Measurements from ENCODE around the gene TMEM245. TPM values are rescaled to one million over a fixed set of nuclear protein-coding genes. Genes with fewer than 3 reads are reported as not detected.

The TMEM245 gene
- total RNA-seq, 2 experiments from 2014 or later: 30.4 to 32.7 TPM

GRCh38 chr9:109020113-109020512 is 99.6 kb downstream of the TMEM245 start:
- Mint-ChIP-seq H3K9me3 (no peaks in the 10 kb centered on the region), H3K4me1 (peaks cover 7% of the 10 kb centered on the region), H3K36me3 (peaks cover 11% of the 10 kb centered on the region), H3K27me3 (no peaks in the 10 kb centered on the region), H3K27ac (no peak overlapping the region), H3K4me3 (no peak overlapping the region)
- DNase-seq: no peak

GRCh38 chr9:109019420-109019819 is 100.3 kb downstream of the TMEM245 start:
- no peak overlapping the region for H3K27ac Mint-ChIP-seq
- H3K27me3 Mint-ChIP-seq: no peaks in the 10 kb centered on the region
- H3K36me3 Mint-ChIP-seq: peaks cover 14% of the 10 kb centered on the region
- H3K9me3 Mint-ChIP-seq: no peaks in the 10 kb centered on the region
- H3K4me3 Mint-ChIP-seq: no peak overlapping the region
- DNase-seq: no peak
- peaks cover 3% of the 10 kb centered on the region for H3K4me1 Mint-ChIP-seq

GRCh38 chr9:109017493-109017892 is 102.3 kb downstream of the TMEM245 start:
- no peaks in the 10 kb centered on the region for H3K27me3 Mint-ChIP-seq
- peaks cover 14% of the 10 kb centered on the region for H3K36me3 Mint-ChIP-seq
- H3K4me3 Mint-ChIP-seq: no peak overlapping the region
- peaks cover 9% of the 10 kb centered on the region for H3K4me1 Mint-ChIP-seq
- no peak overlapping the region for H3K27ac Mint-ChIP-seq
- H3K9me3 Mint-ChIP-seq: no peaks in the 10 kb centered on the region
- DNase-seq: no peak

- Mint-ChIP-seq H3K4me1 (peaks cover 13% of the 10 kb centered on the region), H3K27ac (no peak overlapping the region), H3K36me3 (peaks cover 14% of the 10 kb centered on the region), H3K27me3 (no peaks in the 10 kb centered on the region), H3K4me3 (no peak overlapping the region), H3K9me3 (no peaks in the 10 kb centered on the region)
- no peak for DNase-seq
Observed at GRCh38 chr9:109017061-109017460, 102.7 kb downstream of the TMEM245 start.

- Mint-ChIP-seq H3K4me3 (no peak overlapping the region), H3K9me3 (no peaks in the 10 kb centered on the region), H3K36me3 (peaks cover 14% of the 10 kb centered on the region), H3K27ac (no peak overlapping the region), H3K4me1 (peaks cover 22% of the 10 kb centered on the region), H3K27me3 (no peaks in the 10 kb centered on the region)
- DNase-seq: no peak
Observed at GRCh38 chr9:109016132-109016531, 103.6 kb downstream of the TMEM245 start.

- no peaks in the 10 kb centered on the region for H3K27me3 Mint-ChIP-seq
- no peak overlapping the region for H3K27ac Mint-ChIP-seq
- peaks cover 29% of the 10 kb centered on the region for H3K4me1 Mint-ChIP-seq
- H3K4me3 Mint-ChIP-seq: no peak overlapping the region
- H3K9me3 Mint-ChIP-seq: no peaks in the 10 kb centered on the region
- H3K36me3 Mint-ChIP-seq: peaks cover 12% of the 10 kb centered on the region
- no peak for DNase-seq
Observed at GRCh38 chr9:109014608-109015280, 105.0 kb downstream of the TMEM245 start.

- Mint-ChIP-seq H3K27ac (no peak overlapping the region), H3K27me3 (peaks cover 2% of the 10 kb centered on the region), H3K4me3 (peak overlapping the region; percentile 66), H3K4me1 (peaks cover 32% of the 10 kb centered on the region), H3K9me3 (no peaks in the 10 kb centered on the region), H3K36me3 (peaks cover 5% of the 10 kb centered on the region)
- no peak for DNase-seq
Observed at GRCh38 chr9:109013679-109014607, 105.8 kb downstream of the TMEM245 start.

- Mint-ChIP-seq H3K4me1 (peaks cover 32% of the 10 kb centered on the region), H3K4me3 (peak within 1 kb of the TSS; percentile 86), H3K27ac (peak within 1 kb of the TSS; percentile 85), H3K36me3 (peaks cover 3% of the 10 kb centered on the region), H3K27me3 (peaks cover 4% of the 10 kb centered on the region), H3K9me3 (no peaks in the 10 kb centered on the region)
- peak; percentile 87 for DNase-seq
Observed at GRCh38 chr9:109012876-109013678, 106.7 kb downstream of the TMEM245 start, which contains the start of gene CTNNAL1. TSS of gene CTNNAL1 (minus strand) at chr9:109013499. CDS start at chr9:109013442, 57 bp downstream.

- no peaks in the 10 kb centered on the region for H3K9me3 Mint-ChIP-seq
- peak overlapping the region; percentile 85 for H3K27ac Mint-ChIP-seq
- peak overlapping the region; percentile 86 for H3K4me3 Mint-ChIP-seq
- peaks cover 4% of the 10 kb centered on the region for H3K27me3 Mint-ChIP-seq
- DNase-seq: peak; percentile 61
- peaks cover 3% of the 10 kb centered on the region for H3K36me3 Mint-ChIP-seq
- H3K4me1 Mint-ChIP-seq: peaks cover 32% of the 10 kb centered on the region
Observed at GRCh38 chr9:109012009-109012875, 107.5 kb downstream of the TMEM245 start.

GRCh38 chr9:109011231-109011671 is 108.5 kb downstream of the TMEM245 start:
- Mint-ChIP-seq H3K4me3 (no peak overlapping the region), H3K27me3 (peaks cover 4% of the 10 kb centered on the region)

GRCh38 chr9:109010746-109011145 is 109.0 kb downstream of the TMEM245 start:
- peaks cover 3% of the 10 kb centered on the region for H3K36me3 Mint-ChIP-seq
- no peaks in the 10 kb centered on the region for H3K9me3 Mint-ChIP-seq
- peaks cover 4% of the 10 kb centered on the region for H3K27me3 Mint-ChIP-seq
- H3K4me1 Mint-ChIP-seq: peaks cover 32% of the 10 kb centered on the region
- H3K4me3 Mint-ChIP-seq: peak overlapping the region; percentile 34
- DNase-seq: peak; percentile 57
- no peak overlapping the region for H3K27ac Mint-ChIP-seq

More at GRCh38 chr9:109011231-109011671, 108.5 kb downstream of the TMEM245 start:
- H3K36me3 Mint-ChIP-seq: peaks cover 3% of the 10 kb centered on the region
- H3K9me3 Mint-ChIP-seq: no peaks in the 10 kb centered on the region
- H3K4me1 Mint-ChIP-seq: peaks cover 32% of the 10 kb centered on the region
- no peak for DNase-seq
- H3K27ac Mint-ChIP-seq: no peak overlapping the region

- Mint-ChIP-seq H3K9me3 (peaks cover 8% of the 10 kb centered on the region), H3K4me1 (peaks cover 13% of the 10 kb centered on the region), H3K4me3 (no peak overlapping the region), H3K27me3 (peaks cover 4% of the 10 kb centered on the region), H3K27ac (no peak overlapping the region), H3K36me3 (peaks cover 12% of the 10 kb centered on the region)
- DNase-seq: no peak
Observed at GRCh38 chr9:109005678-109006077, 114.1 kb downstream of the TMEM245 start.

- peaks cover 5% of the 10 kb centered on the region for H3K4me1 Mint-ChIP-seq
- no peak for DNase-seq
- H3K27me3 Mint-ChIP-seq: no peaks in the 10 kb centered on the region
- peaks cover 15% of the 10 kb centered on the region for H3K36me3 Mint-ChIP-seq
- H3K9me3 Mint-ChIP-seq: peaks cover 8% of the 10 kb centered on the region
- H3K27ac Mint-ChIP-seq: no peak overlapping the region
- no peak overlapping the region for H3K4me3 Mint-ChIP-seq
Observed at GRCh38 chr9:109003116-109003515, 116.6 kb downstream of the TMEM245 start.

GRCh38 chr9:109002141-109002540 is 117.6 kb downstream of the TMEM245 start:
- no peak overlapping the region for H3K4me3 Mint-ChIP-seq
- no peak overlapping the region for H3K27ac Mint-ChIP-seq
- H3K36me3 Mint-ChIP-seq: peaks cover 15% of the 10 kb centered on the region
- no peak for DNase-seq
- H3K9me3 Mint-ChIP-seq: peaks cover 8% of the 10 kb centered on the region
- H3K27me3 Mint-ChIP-seq: no peaks in the 10 kb centered on the region
- H3K4me1 Mint-ChIP-seq: peaks cover 5% of the 10 kb centered on the region
